ENCODE data around the gene PLPPR1.
"Not testable (repeated sequence)": the region's sequence is repeated elsewhere in the genome, so short reads cannot be mapped to it uniquely, and the experiment has no call there.

The PLPPR1 gene

GRCh38 chr9:101127369-101127768 lies 98.8 kb downstream of the PLPPR1 start:
- not testable (repeated sequence) for DNase-seq

DNA sequence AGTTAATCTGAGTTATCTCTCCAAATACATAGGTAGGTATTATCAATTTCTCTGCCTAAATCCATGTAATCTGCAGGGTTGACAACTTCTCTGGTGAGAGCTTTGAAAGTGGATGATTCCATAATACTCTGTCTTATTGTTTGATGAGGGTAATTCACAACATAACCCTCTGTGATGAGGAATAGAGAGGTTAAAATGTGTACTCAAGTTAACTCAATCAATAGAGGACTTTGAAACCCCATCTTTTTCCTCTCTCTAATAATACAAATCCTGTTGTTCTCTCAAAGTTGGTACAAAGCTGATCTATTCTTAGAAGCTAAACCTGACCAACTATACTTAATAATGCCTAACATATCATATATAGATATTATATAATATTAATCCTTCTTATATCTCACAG lies 100.1 kb downstream of the PLPPR1 start:
- no peak for DNase-seq

- DNase-seq, result no peak
Measured at GRCh38 chr9:101130054-101130453, 101.5 kb downstream of the PLPPR1 start.

GRCh38 chr9:101131326-101131725 lies 102.8 kb downstream of the PLPPR1 start:
- DNase-seq, result no peak

- no peak for DNase-seq
Measured at GRCh38 chr9:101132801-101133200, 104.3 kb downstream of the PLPPR1 start.

DNA sequence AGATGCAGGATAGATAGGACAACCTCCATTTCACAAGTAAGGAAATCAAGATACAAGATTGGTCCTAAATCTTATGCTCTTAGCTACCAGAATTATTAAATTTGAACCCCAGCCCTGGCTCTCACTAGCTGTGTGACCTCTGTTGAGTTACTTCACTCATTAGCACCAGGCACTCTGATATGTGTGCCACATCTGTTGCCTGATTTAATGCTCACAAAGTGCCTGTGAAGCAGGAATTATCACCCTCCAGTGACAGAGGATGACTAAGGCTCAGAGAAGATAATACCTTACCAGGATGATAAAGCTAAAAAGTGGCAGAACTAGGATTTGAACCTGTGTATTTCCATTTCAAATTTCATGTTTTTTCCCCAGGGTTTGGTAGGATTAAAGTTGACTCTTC lies 110.0 kb downstream of the PLPPR1 start:
- DNase-seq, result no peak

GRCh38 chr9:101139082-101139481 lies 110.6 kb downstream of the PLPPR1 start:
- DNase-seq, result no peak

DNA sequence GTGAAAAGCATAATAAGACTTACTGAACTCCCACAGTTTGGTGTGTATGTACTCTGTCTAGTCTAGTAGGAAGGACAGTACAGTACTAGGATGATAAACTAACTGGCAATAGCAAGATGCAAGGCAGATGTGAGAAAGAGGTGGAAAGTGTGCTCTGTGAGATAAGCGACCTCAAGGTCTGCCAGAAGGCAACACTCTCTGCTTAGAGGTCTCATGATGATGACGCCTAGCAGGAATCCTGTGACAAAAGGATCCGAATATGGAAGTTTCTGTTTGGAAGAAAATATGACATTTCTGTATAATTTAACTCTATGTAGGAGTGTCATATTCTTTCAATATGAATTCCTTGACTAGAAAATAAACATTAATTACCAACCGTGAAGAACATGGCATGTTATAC lies 112.2 kb downstream of the PLPPR1 start:
- DNase-seq, result no peak

- DNase-seq, result no peak
Measured at GRCh38 chr9:101146508-101146907, 118.0 kb downstream of the PLPPR1 start.

GRCh38 chr9:101148344-101148743 lies 119.8 kb downstream of the PLPPR1 start:
- DNase-seq, result no peak

DNA sequence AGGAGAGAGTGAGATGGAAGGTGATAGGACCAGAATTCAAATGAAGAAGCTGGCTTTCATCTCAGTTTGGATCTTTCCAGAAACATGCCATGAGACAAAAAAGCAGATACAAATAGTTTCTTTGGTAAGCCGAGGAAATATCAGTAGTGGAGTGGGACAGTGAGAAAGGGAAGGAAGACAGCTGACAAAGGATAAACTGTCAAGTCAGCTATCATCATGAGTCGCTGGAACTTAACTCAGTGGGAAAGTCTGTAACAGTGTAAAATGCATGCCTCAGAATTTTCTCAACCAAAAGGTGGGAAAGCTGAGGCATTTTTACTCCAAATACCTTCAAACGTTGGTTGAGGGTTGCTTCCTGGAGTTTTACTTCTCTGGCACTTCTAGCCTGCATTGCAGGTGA lies 129.8 kb downstream of the PLPPR1 start:
- no peak for DNase-seq

GRCh38 chr9:101162231-101162630 lies 133.7 kb downstream of the PLPPR1 start:
- no peak for DNase-seq

- no peak for DNase-seq
Measured at GRCh38 chr9:101165131-101165530, 136.6 kb downstream of the PLPPR1 start.

DNA sequence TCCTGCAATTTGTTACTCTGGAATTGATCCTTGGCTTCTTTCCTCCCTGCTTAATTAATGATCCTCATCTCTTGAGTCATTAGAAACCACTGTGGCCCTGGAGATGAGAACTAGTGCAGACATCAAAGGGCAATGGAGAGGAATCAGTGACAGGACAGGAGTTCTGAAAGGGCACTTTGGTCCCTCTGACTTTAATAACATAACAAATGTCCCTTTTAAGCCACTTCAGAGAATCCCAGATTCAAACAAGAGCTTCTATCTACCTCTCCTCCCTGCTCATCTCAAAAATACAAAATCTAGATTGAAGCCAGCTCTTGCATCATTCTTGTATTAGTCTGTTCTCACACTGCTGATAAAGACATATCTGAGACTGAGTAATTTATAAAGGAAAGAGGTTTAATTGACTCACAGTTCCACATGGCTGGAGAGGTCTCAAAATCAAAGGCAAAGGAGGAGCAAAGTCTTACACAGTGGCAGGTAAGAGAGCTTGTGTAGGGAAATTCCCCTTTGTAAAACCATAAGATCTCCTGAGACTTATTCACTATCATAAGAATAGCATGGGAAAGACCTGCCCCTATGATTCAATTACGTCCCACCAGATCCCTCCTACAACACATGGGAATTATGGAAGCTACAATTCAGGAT lies 139.1 kb downstream of the PLPPR1 start:
- no peak for DNase-seq

DNA sequence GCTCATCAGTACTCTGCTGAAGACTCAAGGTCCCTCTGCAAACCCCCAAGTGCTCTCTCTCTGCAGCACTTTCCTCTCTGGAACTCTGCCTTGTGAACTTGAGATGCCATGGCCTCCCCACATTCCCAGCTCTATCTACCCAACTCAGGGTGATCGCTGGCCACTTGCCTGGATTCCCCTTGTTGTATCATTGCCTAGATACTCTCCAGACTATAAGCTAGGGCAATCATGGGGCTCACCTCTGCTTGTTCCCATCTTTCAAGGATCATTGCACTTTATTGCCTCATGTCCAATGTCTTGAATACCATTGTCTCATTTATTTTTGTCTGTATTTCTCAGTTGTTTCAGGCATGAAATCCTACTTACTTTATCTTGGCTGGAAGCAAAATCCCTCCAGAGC lies 144.1 kb downstream of the PLPPR1 start:
- no peak for DNase-seq

- DNase-seq, result no peak
Measured at GRCh38 chr9:101173907-101174306, 145.4 kb downstream of the PLPPR1 start.

- no peak for DNase-seq
Measured at GRCh38 chr9:101176384-101176783, 147.9 kb downstream of the PLPPR1 start.

DNA sequence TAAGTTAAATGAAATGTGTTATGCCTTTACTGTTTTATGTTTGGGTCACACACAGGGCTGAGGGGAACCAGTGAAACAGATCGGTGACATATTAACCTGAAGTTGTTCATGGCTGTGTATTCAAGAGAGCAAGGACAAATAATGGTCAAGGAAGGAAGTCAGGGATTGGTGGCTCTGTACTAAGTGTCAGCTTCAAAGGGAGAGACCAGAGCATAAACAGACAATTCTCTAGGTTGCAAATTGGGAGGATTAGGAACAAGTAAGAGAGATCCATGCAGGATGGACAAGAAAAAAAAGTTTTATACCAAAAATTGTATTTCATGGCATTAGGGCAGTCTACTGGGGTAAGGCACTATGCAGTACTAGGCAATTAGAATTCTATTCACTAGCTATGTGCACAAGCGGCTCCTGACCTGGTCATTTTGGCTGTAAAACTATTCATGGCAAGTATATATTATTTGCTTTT lies 156.3 kb downstream of the PLPPR1 start:
- no peak for DNase-seq

DNA sequence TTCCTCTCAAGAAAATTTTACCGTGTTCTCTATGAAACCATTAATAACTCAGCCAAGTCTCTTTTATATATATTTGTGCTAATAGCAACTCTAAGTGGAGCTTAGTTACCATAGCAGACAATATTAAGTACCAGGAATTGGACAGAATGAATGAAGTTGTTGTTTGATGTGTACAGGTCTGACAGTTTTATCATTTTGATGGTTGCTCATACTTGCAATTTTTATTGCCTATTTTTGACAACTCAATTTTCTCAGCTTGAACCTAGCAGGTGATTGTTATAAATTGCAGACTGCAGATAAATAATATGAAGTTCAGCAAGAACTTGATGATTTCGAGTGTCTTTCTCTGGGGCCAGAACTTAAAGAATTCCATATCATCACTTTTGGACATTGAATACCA lies 163.2 kb downstream of the PLPPR1 start:
- no peak for DNase-seq

GRCh38 chr9:101197026-101197425 lies 168.5 kb downstream of the PLPPR1 start:
- no peak for DNase-seq

GRCh38 chr9:101200852-101201251 lies 172.3 kb downstream of the PLPPR1 start:
- DNase-seq, result no peak

- DNase-seq, result no peak
Measured at GRCh38 chr9:101201630-101202029, 173.1 kb downstream of the PLPPR1 start.

DNA sequence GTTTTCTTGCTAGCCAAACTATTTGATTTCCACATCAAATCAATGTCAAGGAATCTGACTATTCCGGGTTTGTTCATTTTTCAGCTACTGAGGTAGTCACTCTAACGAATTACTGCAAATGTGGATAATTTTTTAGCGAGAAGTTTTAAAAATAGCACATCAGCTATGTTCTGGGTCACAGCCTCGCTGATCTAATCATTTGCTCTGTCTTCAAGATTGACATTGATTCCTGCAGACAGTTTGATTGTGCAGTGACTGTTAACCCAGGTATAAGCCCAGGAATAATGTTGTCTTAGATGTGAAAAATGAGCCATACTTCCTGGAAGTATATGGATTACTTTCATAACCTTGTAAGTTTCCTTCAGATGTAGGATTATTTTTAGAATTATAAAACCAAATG lies 181.1 kb downstream of the PLPPR1 start:
- DNase-seq, result no peak

GRCh38 chr9:101212661-101213060 lies 184.1 kb downstream of the PLPPR1 start:
- no peak for DNase-seq

GRCh38 chr9:101219030-101219429 lies 190.5 kb downstream of the PLPPR1 start:
- DNase-seq, result no peak

Measured in right forelimb (tissue), 1 donor.